Measurements from ENCODE around the gene ALKAL2. TPM values are rescaled to one million over a fixed set of nuclear protein-coding genes. Genes with fewer than 3 reads are reported as not detected.

ALKAL2 gene
- polyA plus RNA-seq, 1 donor from 2014 or later, result not detected

DNA sequence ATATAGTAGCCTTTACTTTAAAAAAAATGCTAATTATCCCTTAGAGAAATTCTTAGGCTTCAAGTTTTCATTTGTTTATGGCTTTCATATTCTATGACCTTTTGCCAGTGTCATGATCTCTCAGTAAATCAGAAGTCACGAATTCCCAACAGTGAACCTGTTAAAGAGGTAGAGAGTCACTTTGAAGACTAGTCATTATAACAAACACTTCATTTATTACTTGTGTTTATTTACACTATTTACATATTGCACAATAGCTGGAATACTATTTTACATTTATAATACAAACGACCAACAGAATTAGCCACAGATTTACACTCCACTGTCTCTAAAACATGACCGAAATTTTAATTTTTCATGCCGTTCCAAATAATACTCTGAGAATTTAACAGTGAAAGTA lies 8.5 kb downstream of the ALKAL2 start:
- no peaks in the 10 kb centered on the region for H3K36me3 ChIP-seq (ENCODE audit: insufficient read depth, low read length)

DNA sequence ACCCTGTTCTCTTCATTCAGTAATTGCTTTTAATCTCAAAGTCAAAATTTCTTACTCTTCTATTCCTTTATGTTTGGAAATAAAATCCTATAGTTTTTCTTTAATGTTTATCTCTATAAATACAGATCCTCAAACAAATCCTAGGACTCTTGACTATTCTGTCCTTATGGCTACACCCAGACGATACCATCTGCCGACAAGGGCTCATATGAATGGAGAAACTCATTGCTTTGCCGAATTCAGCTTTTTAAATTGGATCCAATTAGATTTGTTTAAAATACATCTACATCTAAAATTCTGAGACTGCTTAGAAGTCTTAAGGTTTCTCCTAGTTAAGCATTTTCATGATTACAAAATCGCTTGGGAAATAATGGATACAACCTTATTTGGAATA lies 9.0 kb downstream of the ALKAL2 start:
- H3K27me3 ChIP-seq (ENCODE audit: insufficient read depth, low read depth, low read length), result no peaks in the 10 kb centered on the region
- no peak overlapping the region for H2AFZ ChIP-seq (ENCODE audit: low read depth, low read length)
- H3K9me3 ChIP-seq (ENCODE audit: low read length), result no peaks in the 10 kb centered on the region
- no peaks in the 10 kb centered on the region for H3K9me2 ChIP-seq (ENCODE audit: insufficient read depth, low read length)
- no peak for TF ChIP-seq TAF1 (IDR thresholded peaks at IDR 0.05; ENCODE audit: low read depth)
- no peak for TF ChIP-seq POLR2AphosphoS5 (IDR thresholded peaks at IDR 0.05)
- no peak for TF ChIP-seq EP300 (conservative IDR thresholded peaks at IDR 0.05; ENCODE audit: poor library complexity, severe bottlenecking)
- TF ChIP-seq, protein P1, sequence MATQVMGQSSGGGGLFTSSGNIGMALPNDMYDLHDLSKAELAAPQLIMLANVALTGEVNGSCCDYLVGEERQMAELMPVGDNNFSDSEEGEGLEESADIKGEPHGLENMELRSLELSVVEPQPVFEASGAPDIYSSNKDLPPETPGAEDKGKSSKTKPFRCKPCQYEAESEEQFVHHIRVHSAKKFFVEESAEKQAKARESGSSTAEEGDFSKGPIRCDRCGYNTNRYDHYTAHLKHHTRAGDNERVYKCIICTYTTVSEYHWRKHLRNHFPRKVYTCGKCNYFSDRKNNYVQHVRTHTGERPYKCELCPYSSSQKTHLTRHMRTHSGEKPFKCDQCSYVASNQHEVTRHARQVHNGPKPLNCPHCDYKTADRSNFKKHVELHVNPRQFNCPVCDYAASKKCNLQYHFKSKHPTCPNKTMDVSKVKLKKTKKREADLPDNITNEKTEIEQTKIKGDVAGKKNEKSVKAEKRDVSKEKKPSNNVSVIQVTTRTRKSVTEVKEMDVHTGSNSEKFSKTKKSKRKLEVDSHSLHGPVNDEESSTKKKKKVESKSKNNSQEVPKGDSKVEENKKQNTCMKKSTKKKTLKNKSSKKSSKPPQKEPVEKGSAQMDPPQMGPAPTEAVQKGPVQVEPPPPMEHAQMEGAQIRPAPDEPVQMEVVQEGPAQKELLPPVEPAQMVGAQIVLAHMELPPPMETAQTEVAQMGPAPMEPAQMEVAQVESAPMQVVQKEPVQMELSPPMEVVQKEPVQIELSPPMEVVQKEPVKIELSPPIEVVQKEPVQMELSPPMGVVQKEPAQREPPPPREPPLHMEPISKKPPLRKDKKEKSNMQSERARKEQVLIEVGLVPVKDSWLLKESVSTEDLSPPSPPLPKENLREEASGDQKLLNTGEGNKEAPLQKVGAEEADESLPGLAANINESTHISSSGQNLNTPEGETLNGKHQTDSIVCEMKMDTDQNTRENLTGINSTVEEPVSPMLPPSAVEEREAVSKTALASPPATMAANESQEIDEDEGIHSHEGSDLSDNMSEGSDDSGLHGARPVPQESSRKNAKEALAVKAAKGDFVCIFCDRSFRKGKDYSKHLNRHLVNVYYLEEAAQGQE (IDR thresholded peaks at IDR 0.05; ENCODE audit: borderline replicate concordance), result no peak
- TF ChIP-seq RAD21 (conservative IDR thresholded peaks at IDR 0.05), result no peak
- TF ChIP-seq MXI1 (conservative IDR thresholded peaks at IDR 0.05; ENCODE audit: poor library complexity, severe bottlenecking), result no peak
- no peaks in the 10 kb centered on the region for H3F3A ChIP-seq (ENCODE audit: insufficient read depth, low read length, poor library complexity, severe bottlenecking)
- no peak overlapping the region for H3K27ac ChIP-seq (ENCODE audit: low read length)
- peaks cover 3% of the 10 kb centered on the region for H3K79me2 ChIP-seq (replicated peaks; ENCODE audit: insufficient read depth, low read length)
- no peak overlapping the region for H3K9ac ChIP-seq (ENCODE audit: low read length)
- no peak overlapping the region for H3K4me3 ChIP-seq (ENCODE audit: low read length)
- no peak overlapping the region for H3K4me2 ChIP-seq (ENCODE audit: low read length)
- H4K20me1 ChIP-seq (ENCODE audit: insufficient read depth), result no peaks in the 10 kb centered on the region
- no peaks in the 10 kb centered on the region for H3K36me3 ChIP-seq (ENCODE audit: insufficient read depth, low read length)

More for the DNA sequence above, 8.5 kb downstream of the ALKAL2 start:
- no peak for TF ChIP-seq SMC3 (conservative IDR thresholded peaks at IDR 0.05; ENCODE audit: poor library complexity)
- TF ChIP-seq, protein P2, sequence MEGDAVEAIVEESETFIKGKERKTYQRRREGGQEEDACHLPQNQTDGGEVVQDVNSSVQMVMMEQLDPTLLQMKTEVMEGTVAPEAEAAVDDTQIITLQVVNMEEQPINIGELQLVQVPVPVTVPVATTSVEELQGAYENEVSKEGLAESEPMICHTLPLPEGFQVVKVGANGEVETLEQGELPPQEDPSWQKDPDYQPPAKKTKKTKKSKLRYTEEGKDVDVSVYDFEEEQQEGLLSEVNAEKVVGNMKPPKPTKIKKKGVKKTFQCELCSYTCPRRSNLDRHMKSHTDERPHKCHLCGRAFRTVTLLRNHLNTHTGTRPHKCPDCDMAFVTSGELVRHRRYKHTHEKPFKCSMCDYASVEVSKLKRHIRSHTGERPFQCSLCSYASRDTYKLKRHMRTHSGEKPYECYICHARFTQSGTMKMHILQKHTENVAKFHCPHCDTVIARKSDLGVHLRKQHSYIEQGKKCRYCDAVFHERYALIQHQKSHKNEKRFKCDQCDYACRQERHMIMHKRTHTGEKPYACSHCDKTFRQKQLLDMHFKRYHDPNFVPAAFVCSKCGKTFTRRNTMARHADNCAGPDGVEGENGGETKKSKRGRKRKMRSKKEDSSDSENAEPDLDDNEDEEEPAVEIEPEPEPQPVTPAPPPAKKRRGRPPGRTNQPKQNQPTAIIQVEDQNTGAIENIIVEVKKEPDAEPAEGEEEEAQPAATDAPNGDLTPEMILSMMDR (IDR thresholded peaks at IDR 0.05; ENCODE audit: poor library complexity, severe bottlenecking), result no peak
- no peak for TF ChIP-seq RAD21 (conservative IDR thresholded peaks at IDR 0.05)
- no peak for TF ChIP-seq MXI1 (conservative IDR thresholded peaks at IDR 0.05; ENCODE audit: poor library complexity, severe bottlenecking)
- no peak for TF ChIP-seq POLR2AphosphoS5 (IDR thresholded peaks at IDR 0.05)
- no peak for TF ChIP-seq TAF1 (IDR thresholded peaks at IDR 0.05; ENCODE audit: low read depth)
- TF ChIP-seq, protein P1 (IDR thresholded peaks at IDR 0.05; ENCODE audit: borderline replicate concordance), result no peak
- no peak for TF ChIP-seq EZH2 (IDR thresholded peaks at IDR 0.05; ENCODE audit: borderline replicate concordance, insufficient read depth, low read length, poor library complexity, severe bottlenecking)
- TF ChIP-seq EP300 (conservative IDR thresholded peaks at IDR 0.05; ENCODE audit: poor library complexity, severe bottlenecking), result no peak
- no peaks in the 10 kb centered on the region for H3F3A ChIP-seq (ENCODE audit: insufficient read depth, low read length, poor library complexity, severe bottlenecking)
- no peaks in the 10 kb centered on the region for H3K79me2 ChIP-seq (replicated peaks; ENCODE audit: insufficient read depth, low read length)
- no peaks in the 10 kb centered on the region for H3K9me2 ChIP-seq (ENCODE audit: insufficient read depth, low read length)
- no peak overlapping the region for H3K27ac ChIP-seq (ENCODE audit: low read length)
- no peaks in the 10 kb centered on the region for H3K9me3 ChIP-seq (ENCODE audit: low read length)
- H3K4me3 ChIP-seq (ENCODE audit: low read length), result no peak overlapping the region
- no peak overlapping the region for H3K4me2 ChIP-seq (ENCODE audit: low read length)
- H3K9ac ChIP-seq (ENCODE audit: low read length), result no peak overlapping the region
- no peaks in the 10 kb centered on the region for H4K20me1 ChIP-seq (ENCODE audit: insufficient read depth)
- no peaks in the 10 kb centered on the region for H3K27me3 ChIP-seq (ENCODE audit: insufficient read depth, low read depth, low read length)
- no peak overlapping the region for H2AFZ ChIP-seq (ENCODE audit: low read depth, low read length)
